SK-N-DZ (cell line): Measurements from ENCODE around the gene HLX.

ENCODE experiments used
- DNase-seq: peaks from one replicate; pipeline ENCODE4 v3.0.0-alpha.2; 2015; ENCODE audit warnings: low spot score

HLX gene

DNA sequence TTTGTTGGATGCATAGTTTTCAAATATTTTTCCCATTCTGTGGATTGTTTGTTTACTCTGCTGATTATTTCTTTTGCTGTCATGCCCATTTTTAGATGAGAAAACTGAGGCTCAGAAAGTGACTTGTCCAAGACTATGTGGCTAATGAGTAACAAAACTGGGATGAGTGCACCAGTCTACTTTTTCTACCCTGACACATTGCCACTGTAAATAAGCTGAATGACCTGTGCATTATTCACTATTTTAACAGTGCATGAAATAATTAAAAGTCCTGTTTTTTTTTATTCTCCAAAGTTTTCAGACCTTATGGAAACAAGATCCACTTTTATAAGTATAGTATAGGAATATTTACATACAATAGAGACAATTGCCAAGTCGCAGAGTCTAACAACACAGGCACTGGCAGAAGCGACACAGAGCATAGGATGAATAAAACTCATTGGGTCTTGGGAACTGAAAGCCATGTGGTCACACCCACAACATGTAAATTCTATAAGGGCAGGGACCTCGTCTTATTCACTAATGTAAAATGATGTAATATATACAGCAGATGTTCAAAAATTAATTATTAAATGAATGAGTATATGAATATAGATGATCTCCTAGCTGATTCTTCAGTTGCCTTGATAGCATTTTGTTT is 45.2 kb downstream of the HLX start:
- no peak for DNase-seq

DNA sequence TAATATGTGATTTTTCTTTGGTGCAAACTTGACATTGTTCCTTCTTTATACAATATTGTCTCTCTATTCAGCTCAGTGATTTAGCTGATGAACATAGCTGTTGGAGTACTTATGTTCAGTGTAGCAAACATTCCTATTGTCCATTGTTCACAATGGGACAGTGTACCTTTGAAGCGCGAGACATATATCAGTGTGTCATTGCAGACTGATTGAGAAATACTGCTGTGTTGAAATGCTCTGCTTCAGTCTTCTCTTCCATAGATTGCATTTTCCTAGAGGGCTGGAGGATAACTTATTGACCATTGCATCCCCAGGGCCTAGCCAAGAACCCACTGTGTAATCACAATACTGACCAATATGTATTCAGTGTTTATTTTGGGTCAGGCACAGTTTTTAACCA is 46.5 kb downstream of the HLX start:
- no peak for DNase-seq

DNA sequence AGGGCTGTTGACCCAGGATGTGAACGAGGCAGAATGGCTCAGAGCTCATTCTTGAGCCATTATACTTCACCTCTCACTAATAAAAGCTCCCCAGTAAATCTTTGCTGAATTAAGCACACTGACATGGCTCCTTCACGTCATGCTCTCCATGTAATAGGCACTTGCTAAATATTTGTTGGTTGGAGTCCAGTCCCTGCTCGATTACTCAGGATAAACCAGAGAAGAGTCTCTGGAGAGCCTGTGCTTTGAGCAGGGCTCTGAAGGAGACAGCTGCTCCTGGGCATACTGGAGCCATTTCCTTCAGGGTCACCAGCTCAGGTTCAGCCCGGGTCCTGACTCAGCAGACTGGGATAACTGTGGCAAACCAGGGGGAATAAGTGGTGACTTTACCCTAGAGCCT is 46.9 kb downstream of the HLX start:
- no peak for DNase-seq

DNA sequence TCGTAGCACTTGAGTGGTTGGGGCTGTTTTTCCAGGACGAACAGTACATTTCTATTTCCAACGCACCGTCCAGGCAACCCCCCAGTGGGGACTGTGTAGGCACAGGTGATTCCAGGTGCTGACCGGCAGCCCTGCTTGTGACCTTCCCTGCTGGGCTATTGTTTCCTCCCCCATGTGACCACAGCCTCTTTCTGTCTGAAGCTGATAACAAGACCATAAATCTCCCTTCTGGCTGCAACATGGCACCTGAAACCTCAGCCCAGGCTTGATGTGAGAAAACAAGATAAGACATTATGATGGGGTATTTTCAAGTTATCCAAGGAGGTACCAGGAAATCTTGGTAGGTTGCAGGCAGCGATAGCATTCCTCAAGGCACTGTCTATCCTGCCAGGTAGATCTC is 48.2 kb downstream of the HLX start:
- DNase-seq, result no peak

DNA sequence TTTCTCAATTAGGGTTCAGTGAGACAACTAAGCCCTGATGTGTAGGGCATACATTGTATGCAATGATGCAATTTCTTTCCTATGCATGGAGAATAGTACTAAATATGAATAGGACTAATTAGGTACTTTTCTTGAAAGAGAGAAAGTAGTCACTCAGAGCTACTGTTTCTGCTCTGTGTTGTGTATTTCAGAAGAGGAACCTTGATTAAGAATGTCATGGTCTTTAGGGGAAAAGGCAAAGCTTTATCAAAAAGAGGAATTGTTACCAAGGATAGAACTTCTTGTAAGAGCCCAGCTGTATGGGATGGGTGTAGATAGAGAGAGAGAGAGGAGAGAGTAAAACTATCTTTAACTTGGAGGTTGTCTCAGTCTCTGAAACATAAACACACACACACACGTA is 49.1 kb downstream of the HLX start:
- no peak for DNase-seq

DNA sequence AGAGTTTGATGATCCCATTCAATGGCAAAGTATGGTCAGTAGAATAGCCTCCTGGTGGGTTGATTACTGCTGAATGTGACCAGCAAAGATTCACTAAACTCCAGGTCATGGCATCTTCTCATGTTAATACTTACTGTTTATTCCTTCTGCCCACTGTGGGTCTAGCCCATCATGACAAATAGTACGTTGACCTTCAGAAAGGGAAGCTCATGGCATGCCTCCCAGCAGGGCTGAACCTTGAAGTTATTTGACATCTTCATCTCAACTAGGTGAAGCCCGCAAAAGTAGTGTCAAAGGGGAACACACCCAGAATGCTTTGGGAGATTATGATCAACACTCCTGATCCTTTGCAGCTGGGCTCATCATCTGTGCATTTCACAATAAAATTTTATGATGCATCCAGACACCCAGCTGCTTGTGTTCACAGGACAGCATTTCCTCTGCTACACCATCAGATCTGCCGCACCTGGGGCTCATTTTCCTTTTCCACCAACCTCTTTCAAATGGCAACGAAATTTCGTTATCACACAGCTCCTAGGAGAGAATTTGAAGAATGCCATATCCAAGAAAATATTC is 49.6 kb downstream of the HLX start:
- no peak for DNase-seq

DNA sequence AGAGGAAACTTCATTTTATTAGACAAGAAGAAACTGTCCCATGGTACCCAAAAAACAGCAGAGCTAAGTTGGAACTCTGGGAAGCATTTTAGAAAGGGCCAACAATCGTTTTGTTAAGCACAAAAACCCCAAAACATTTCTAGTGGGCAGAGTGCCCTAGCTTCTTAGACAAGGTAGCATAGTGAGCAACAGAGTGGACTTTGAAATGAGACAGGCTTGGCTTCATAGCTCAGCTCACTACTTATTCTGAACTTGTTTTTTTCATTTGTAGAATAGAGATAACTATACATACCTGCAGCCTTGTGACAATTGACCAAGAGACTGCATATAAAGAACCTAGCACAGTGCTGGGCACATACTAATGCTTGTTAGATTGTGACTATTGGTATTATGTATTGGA is 50.1 kb downstream of the HLX start:
- no peak for DNase-seq
